ENCODE measurements around the gene DDX27.
"Not testable (repeated sequence)": the region's sequence is repeated elsewhere in the genome, so short reads cannot be mapped to it uniquely, and the experiment has no call there.

DDX27 gene

GRCh38 chr20:49219091-49219923 lies at the start of gene DDX27:
TSS of gene DDX27 (plus strand) at chr20:49219416. CDS start at chr20:49219449, 33 bp downstream.
- peak; percentile 99 for DNase-seq

DNA sequence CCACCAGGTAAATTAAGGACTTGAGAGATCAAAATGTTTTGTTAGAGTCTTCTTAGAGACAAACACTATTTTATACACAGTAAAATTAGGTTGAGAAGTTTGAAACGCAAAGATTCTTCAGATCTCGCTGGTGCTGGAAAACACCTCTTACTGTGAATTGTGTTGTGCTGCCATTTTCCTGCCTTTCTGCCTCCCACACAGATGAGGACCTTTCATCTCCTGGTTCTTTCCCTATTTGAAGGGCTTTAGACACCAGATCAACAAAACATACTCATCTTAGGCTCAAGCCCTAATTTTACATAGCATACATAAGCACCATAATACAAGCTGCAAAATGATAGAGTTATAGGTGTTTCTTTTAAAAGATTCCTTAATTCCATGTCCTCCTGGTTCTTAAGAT lies 49.7 kb upstream of the DDX27 start:
- DNase-seq, result no peak

- DNase-seq, result no peak
Measured at GRCh38 chr20:49170714-49171113, 48.5 kb upstream of the DDX27 start.

DNA sequence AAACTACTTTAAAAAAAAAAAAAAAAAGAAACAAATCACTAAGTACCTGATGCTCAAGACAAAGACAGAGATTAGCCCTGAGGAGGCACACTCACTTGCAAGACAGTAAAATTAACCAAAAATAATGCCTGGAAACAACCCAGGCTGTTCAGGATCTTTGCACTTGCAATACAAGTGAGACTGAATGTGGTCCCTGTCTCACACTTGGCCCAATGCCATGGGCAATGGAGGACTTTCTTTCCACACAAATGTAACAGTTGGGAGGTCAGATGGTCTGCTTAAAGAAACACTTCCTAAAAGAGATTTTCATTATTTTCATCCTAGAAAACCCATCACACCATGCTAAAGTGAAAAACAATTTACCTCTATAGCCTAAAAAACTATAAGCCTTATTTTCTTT lies 47.3 kb upstream of the DDX27 start:
- no peak for DNase-seq

DNA sequence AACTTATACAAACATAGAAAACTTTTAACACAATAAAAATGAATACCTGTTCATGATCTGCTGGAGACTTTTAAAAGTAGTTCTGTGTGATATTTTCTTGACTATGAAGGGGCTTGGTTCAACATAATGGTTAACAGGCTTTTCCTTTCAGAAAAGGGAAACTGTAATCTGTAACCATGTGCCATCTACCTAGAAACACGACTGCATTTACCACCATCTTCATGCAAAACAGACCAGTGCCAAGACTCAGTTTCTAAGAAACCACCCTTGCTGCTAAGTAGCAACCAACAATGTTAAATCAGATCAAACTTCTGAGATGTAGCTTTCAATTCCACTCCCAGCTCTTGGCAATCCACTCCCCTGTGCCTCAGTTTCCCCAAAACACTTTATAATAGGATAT lies 46.8 kb upstream of the DDX27 start:
- no peak for DNase-seq

- no peak for DNase-seq
Measured at GRCh38 chr20:49174183-49174582, 45.0 kb upstream of the DDX27 start.

- peak; percentile 5 for DNase-seq
Measured at GRCh38 chr20:49179368-49180277, 39.6 kb upstream of the DDX27 start.

DNA sequence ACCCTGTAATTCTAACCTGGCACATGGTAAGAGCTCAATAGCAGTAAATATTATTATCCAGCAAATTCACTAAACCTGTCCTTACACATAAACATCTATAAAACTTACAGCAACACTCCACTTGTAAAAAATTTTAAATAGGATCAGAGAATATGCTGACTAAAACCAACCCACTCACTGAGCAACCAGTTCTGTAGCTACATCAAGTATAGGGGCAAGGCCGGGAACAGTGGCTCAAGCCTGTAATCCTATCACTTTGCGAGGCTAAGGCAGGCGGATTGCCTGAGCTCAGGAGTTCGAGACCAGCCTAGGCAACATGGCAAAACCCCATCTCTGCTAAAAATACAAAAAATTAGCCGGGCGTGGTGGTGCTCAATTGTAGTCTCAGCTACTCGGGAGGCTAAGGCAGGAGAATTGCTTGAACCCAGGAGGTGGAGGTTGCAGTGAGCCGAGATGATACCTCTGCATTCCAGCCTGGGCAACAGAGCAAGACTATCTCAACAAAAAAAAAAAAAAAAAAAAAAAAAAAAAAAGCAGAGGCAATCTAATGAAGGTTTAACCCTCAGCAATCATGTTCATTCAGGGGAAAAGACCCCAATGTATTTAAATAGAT lies 37.8 kb upstream of the DDX27 start:
- peak; percentile 54 for DNase-seq

DNA sequence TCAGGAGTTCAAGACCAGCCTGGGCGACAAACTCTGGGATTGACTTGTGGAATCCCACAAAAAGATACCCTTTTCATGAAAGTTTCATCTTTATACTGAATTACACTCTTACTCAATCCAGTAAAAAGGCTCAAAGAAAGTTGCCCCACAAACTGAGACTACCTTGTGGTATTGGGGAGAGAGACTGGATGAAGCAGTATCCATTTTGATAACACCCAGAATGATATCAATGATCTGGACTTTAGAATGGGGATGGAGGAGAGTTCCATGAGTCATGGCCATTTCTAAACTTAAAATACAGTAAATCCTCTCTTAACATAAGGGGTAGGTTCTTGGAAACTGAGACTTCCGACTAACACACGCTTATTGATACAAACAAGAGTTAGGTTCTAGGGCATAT lies 35.8 kb upstream of the DDX27 start:
- DNase-seq, result no peak

GRCh38 chr20:49184084-49184501 lies 35.1 kb upstream of the DDX27 start:
- not testable (repeated sequence) for DNase-seq

DNA sequence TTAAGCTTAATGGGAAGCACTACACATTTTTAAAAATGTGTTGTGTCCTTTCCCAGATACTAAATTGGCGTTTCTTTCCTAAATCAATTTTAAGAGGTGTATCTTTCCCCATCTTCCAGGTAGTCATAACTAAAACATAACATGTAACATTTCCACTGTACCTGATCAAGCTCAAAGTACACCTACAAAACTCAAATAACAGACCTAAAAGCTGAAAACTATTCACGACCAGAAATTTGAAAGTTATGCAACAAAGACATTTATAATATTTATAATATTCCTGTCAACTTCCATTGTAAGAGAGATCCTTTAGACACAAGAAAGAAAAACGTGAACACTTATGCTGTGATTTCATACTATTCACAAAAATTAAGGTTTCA lies 34.5 kb upstream of the DDX27 start:
- DNase-seq, result no peak

- no peak for DNase-seq
Measured at GRCh38 chr20:49185071-49185761, 34.0 kb upstream of the DDX27 start.

DNA sequence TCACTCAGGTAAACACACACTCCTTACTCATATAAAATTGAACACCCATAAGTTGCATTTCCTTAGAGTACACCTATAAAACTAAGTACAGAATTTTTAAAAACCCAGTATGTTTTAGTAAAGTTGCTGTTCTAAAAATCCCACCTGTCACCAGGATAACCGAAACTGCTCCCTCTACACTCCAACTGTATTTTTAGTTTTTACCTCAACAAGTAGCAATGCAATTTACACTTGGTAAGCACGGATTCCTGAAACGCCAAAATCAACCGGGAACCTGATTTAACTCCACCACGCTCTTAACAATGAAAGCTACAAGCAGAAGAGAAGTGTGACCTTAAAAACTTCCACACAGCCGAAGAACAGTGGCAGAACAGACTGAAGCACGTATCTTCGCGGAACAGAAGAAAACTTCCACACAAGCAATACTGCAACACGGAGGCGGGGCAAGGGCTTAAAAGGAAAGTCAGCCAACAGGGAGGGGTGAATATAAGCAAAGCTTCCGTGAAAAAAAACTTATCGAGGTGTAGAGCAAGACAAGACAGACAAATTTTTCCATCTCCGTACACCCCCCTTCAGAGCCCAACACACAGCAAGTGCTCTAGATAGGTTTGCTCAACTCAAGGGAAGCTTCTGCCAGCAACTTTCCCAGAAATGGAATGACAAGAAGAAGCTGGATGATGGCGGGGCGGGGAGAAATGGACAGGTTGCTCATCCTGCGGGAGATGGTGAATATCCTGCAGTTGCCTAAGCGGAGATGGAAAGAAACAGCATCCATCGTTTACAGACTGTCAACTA lies 32.5 kb upstream of the DDX27 start:
- DNase-seq, result peak; percentile 56

GRCh38 chr20:49187330-49187850 lies 31.8 kb upstream of the DDX27 start:
- DNase-seq, result peak; percentile 50

DNA sequence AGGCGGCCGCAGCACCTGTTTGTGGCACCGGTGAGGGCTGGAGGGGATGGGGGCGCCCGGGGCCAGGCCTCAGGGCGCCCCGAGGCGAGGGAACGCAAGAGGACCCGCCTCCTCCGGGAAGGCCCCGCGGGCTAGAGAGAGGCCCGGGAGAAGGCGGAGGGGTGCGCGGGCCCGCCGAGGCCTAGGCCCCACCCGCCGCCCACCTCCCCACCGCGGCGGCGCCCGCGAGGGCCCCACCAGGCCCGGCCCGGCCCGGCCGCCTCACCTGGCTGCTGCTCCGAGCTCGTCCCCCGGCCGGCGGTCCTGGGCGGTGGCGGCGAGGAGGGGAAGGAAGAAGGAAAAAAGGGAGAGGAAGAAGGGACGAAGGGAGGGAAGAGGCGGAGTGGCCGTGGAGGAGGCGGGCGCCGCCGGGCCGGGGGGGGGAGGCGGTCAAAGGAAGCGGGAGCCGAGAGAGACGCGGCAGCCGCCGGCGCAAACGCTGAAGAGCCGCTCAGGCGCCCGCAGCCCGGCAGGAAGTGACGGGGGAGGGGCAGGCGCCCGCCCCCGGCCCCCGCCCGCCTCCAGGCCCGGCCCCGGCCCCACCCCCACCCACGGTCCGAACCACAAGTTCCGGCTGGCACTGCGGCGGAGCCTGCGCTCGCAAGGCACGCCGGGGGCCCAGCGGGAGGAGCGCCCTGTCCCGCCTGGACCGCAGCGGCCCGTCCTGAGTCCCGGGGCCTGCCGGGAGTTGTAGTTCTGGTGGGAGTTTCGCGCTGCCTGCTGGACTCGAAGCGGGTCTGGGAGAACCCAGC lies 31.2 kb upstream of the DDX27 start, which contains the start of gene STAU1:
STAU1 (minus strand) TSS at position 484 of the 791 bp plus-strand sequence. CDS start 22,133 bp downstream, outside the sequence.
- peak; percentile 98 for DNase-seq

DNA sequence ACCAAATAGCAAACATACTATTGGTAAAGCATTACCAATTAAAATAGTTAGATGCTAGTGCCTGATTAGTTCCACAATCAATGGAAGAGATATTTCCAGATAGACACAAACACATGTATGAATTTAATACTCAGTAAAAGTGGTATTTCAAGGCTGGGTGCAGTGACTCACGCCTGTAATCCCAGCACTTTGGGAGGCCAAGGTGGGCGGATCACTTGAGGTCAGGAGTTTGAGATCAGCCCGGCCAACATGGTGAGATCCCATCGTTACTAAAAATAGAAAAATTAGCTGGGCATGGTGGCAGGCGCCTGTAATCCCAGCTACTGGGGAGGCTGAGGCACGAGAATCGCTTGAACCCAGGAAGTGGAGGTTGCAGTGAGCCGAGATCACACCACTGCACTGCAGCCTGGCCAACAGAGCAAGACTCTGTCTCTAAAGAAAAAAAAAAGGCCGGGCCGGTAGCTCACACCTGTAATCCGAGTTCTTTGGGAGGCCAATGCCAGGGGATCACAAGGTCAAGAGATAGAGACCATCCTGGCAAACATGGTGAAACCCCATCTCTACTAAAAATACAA lies 26.2 kb upstream of the DDX27 start:
- DNase-seq, result not testable (repeated sequence)

GRCh38 chr20:49199729-49200293 lies 19.4 kb upstream of the DDX27 start:
- no peak for DNase-seq

DNA sequence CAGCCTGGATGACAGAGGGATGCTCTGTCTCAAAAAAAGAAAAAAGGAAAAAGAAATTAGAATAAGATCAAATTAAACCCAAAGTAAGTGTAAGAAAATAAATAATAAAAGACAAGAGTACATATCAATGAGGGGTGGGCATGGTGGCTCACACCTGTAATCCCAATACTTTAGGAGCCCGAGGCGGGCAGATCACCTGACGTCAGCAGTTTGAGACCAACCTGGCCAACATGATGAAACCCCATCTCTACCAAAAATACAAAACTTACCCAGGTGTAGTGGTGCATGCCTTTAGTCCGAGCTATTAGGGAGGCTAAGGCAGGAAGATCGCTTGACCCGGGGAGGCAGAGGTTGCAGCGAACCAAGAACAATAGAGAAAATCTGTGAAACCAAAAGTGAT lies 16.2 kb upstream of the DDX27 start:
- DNase-seq, result no peak

DNA sequence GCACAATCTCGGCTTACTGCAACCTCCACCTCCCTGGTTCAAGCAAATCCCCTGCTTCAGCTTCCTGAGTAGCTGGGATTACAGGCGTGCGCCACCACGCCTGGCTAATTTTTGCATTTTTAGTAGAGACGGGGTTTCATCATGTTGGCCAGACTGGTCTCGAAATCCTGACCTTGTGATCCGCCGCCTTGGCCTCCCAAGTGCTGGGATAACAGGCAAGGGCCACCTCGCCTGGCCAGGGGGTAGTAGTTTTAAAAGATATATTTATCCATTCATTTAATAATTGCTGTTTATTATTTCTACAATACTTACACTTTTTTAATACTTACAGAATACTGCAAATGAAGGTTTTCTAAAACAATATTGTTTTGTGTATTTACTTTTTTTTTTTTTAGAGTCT lies 15.5 kb upstream of the DDX27 start:
- no peak for DNase-seq

DNA sequence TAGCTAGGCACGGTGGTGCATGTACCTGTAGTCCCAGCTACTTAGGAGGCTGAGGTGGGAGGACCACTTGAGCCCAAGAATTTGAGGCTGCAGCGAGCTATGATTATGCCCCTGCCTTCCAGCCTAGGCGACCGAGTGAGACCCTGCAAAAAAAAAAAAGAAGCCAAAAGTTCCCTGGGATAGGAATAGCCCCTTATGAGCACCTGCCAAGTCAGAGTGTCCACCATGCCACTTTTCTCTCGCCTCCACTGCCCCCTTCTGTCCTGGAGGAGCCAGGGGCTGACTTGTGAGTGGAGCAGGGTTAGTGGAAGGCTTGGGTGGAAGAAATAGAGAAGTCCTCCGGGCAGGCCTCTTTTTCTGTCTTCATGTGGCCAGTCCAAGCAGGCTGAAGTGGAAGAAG lies 12.1 kb upstream of the DDX27 start:
- DNase-seq, result peak; percentile 29
